GM12892 (cell line): ENCODE measurements around the gene LPGAT1.

Experiments
- POLR2A ChIP-seq: IDR thresholded peaks from 2 replicates; pipeline ENCODE4 v1.6.1; 2011; ENCODE audit warnings: low read depth, low read length, control low read depth
- POLR2AphosphoS5 ChIP-seq: IDR thresholded peaks from 2 replicates; pipeline ENCODE4 v1.6.1; 2011; ENCODE audit warnings: low read depth, low read length, control low read depth

GRCh38 chr1:211800925-211801607 is 29.5 kb downstream of the LPGAT1 start:
- TF ChIP-seq POLR2A (no peak), POLR2AphosphoS5 (no peak)
